GM23338 (cell line): Measurements from ENCODE around the gene HLA-DQB1.

Experiments
- CREB1 ChIP-seq: fragments of 250-450 bp; sonication (Bioruptor Pico); IDR thresholded peaks from 2 replicates; pipeline ENCODE4 v1.5.0; 2020; ENCODE audit warnings: low read depth, mild to moderate bottlenecking, moderate library complexity
- EZH2 ChIP-seq: fragments of 200-600 bp; sonication (generic); IDR thresholded peaks from one replicate; pipeline ENCODE4 v1.8.0; 2017; ENCODE audit warnings: antibody characterized with exemption, mild to moderate bottlenecking, low read depth; ENCODE audit not compliant: unreplicated experiment
- POLR2AphosphoS5 ChIP-seq: IDR thresholded peaks from 2 replicates; pipeline ENCODE4 v1.6.1; 2016; ENCODE audit warnings: antibody characterized with exemption, low read depth
- TF ChIP-seq, protein P1 (sequence below), 2 experiments: fragments of 200-600 bp in 1 of 2; sonication (generic) in 1 of 2; conservative IDR thresholded peaks; 2 replicates each; pipeline versions ENCODE4 v1.5.1 to v1.6.1; 2016 to 2017; ENCODE audit warnings: antibody characterized with exemption in 2 of 2, low read depth in 2 of 2, mild to moderate bottlenecking in 2 of 2, moderate library complexity in 1 of 2
- TF ChIP-seq, protein P2 (sequence below): IDR thresholded peaks from one replicate; pipeline ENCODE4 v1.6.1; 2018; ENCODE audit warnings: antibody characterized with exemption; ENCODE audit not compliant: unreplicated experiment
- TF ChIP-seq, protein P3 (sequence below): IDR thresholded peaks from 2 replicates; pipeline ENCODE4 v1.6.1; 2016; ENCODE audit warnings: antibody characterized with exemption

DNA sequence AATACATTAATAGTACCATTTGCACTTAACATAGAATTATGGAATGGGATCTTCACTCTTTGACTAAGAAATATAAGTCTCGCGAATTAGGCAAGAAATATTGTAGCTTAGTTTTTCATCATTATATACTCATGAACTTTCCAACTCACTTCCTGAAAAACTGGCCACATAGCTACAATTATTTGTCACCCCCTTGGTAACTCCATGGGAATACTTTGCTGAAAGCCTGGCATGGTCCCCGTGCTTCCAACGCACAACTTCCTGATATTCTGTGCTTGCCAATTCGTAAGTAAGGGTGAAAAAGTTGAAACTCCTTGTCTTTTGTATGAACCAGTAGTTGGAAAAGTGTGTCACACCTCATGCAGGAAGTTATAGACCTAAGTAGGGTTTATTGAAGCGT is 53.0 kb downstream of the HLA-DQB1 start:
- TF ChIP-seq, protein P1, sequence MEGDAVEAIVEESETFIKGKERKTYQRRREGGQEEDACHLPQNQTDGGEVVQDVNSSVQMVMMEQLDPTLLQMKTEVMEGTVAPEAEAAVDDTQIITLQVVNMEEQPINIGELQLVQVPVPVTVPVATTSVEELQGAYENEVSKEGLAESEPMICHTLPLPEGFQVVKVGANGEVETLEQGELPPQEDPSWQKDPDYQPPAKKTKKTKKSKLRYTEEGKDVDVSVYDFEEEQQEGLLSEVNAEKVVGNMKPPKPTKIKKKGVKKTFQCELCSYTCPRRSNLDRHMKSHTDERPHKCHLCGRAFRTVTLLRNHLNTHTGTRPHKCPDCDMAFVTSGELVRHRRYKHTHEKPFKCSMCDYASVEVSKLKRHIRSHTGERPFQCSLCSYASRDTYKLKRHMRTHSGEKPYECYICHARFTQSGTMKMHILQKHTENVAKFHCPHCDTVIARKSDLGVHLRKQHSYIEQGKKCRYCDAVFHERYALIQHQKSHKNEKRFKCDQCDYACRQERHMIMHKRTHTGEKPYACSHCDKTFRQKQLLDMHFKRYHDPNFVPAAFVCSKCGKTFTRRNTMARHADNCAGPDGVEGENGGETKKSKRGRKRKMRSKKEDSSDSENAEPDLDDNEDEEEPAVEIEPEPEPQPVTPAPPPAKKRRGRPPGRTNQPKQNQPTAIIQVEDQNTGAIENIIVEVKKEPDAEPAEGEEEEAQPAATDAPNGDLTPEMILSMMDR (conservative IDR thresholded peaks at IDR 0.05; ENCODE audit: low read depth in 2 of 2), result no peak
- TF ChIP-seq POLR2AphosphoS5, result no peak
- no peak for TF ChIP-seq CREB1 (CRISPR knock-in tag)
- TF ChIP-seq EZH2, result no peak
- TF ChIP-seq, protein P2, sequence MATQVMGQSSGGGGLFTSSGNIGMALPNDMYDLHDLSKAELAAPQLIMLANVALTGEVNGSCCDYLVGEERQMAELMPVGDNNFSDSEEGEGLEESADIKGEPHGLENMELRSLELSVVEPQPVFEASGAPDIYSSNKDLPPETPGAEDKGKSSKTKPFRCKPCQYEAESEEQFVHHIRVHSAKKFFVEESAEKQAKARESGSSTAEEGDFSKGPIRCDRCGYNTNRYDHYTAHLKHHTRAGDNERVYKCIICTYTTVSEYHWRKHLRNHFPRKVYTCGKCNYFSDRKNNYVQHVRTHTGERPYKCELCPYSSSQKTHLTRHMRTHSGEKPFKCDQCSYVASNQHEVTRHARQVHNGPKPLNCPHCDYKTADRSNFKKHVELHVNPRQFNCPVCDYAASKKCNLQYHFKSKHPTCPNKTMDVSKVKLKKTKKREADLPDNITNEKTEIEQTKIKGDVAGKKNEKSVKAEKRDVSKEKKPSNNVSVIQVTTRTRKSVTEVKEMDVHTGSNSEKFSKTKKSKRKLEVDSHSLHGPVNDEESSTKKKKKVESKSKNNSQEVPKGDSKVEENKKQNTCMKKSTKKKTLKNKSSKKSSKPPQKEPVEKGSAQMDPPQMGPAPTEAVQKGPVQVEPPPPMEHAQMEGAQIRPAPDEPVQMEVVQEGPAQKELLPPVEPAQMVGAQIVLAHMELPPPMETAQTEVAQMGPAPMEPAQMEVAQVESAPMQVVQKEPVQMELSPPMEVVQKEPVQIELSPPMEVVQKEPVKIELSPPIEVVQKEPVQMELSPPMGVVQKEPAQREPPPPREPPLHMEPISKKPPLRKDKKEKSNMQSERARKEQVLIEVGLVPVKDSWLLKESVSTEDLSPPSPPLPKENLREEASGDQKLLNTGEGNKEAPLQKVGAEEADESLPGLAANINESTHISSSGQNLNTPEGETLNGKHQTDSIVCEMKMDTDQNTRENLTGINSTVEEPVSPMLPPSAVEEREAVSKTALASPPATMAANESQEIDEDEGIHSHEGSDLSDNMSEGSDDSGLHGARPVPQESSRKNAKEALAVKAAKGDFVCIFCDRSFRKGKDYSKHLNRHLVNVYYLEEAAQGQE, result no peak
- TF ChIP-seq, protein P3, sequence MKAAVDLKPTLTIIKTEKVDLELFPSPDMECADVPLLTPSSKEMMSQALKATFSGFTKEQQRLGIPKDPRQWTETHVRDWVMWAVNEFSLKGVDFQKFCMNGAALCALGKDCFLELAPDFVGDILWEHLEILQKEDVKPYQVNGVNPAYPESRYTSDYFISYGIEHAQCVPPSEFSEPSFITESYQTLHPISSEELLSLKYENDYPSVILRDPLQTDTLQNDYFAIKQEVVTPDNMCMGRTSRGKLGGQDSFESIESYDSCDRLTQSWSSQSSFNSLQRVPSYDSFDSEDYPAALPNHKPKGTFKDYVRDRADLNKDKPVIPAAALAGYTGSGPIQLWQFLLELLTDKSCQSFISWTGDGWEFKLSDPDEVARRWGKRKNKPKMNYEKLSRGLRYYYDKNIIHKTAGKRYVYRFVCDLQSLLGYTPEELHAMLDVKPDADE, result no peak
